GM23338 (cell line): ENCODE data around the gene MIDN. TPM values are rescaled to one million over a fixed set of nuclear protein-coding genes. Genes with fewer than 3 reads are reported as not detected.
"Not testable (repeated sequence)": the region's sequence is repeated elsewhere in the genome, so short reads cannot be mapped to it uniquely, and the experiment has no call there.

Experiments
- ATAC-seq: fragments of 200-7000 bp; cut with Tn5 transposase; 3 replicates; pipeline ENCODE4 v1.9.1; 2020
- DNase-seq: peaks from one replicate; pipeline ENCODE4 v3.0.0-alpha.2; 2015; ENCODE audit warnings: low spot score
- H2AFZ ChIP-seq: fragments of 200-600 bp; sonication (generic); 2 replicates; pipeline ENCODE4 v1.8.0; 2016; ENCODE audit warnings: antibody characterized with exemption, mild to moderate bottlenecking, moderate library complexity
- H3F3A ChIP-seq: fragments of 200-600 bp; sonication (generic); replicated peaks from 2 replicates; pipeline ENCODE4 v1.8.0; 2017; ENCODE audit warnings: antibody characterized with exemption, mixed run types, low read depth
- H3K27ac ChIP-seq: fragments of 200-600 bp; sonication (generic); 2 replicates; pipeline ENCODE4 v1.6.1; 2016; ENCODE audit warnings: low read depth
- H3K27me3 ChIP-seq: fragments of 200-600 bp; sonication (generic); 2 replicates; pipeline ENCODE4 v1.8.0; 2016; ENCODE audit warnings: mild to moderate bottlenecking, mixed run types, moderate library complexity; ENCODE audit not compliant: insufficient read depth
- H3K36me3 ChIP-seq: fragments of 200-600 bp; sonication (generic); 2 replicates; pipeline ENCODE4 v1.8.0; 2016; ENCODE audit warnings: mild to moderate bottlenecking; ENCODE audit not compliant: insufficient read depth
- H3K4me1 ChIP-seq: fragments of 200-600 bp; sonication (generic); 2 replicates; pipeline ENCODE4 v1.8.0; 2016; ENCODE audit warnings: mild to moderate bottlenecking, moderate library complexity; ENCODE audit not compliant: insufficient read depth
- H3K4me2 ChIP-seq: fragments of 200-600 bp; sonication (generic); 2 replicates; pipeline ENCODE4 v1.7.1; 2017; ENCODE audit warnings: mixed run types
- H3K4me3 ChIP-seq: fragments of 200-600 bp; sonication (generic); 2 replicates; pipeline ENCODE4 v1.6.1; 2016; ENCODE audit warnings: mixed run types
- H3K79me2 ChIP-seq: fragments of 200-600 bp; sonication (generic); replicated peaks from 2 replicates; pipeline ENCODE4 v1.8.0; 2017; ENCODE audit warnings: mild to moderate bottlenecking; ENCODE audit not compliant: insufficient read depth
- H3K9me2 ChIP-seq: fragments of 200-600 bp; sonication (generic); 2 replicates; pipeline ENCODE4 v1.8.0; 2017; ENCODE audit not compliant: insufficient read depth
- H4K20me1 ChIP-seq: fragments of 200-600 bp; sonication (generic); replicated peaks from 2 replicates; pipeline ENCODE4 v1.8.0; 2017; ENCODE audit warnings: mild to moderate bottlenecking; ENCODE audit not compliant: insufficient read depth
- H3K27ac Mint-ChIP-seq: 2 replicates; pipeline ENCODE4 v1.8.0; 2020; ENCODE audit warnings: inconsistent platforms, mild to moderate bottlenecking, moderate library complexity, mixed read lengths
- H3K27me3 Mint-ChIP-seq: 3 replicates; pipeline ENCODE4 v1.8.0; 2022; ENCODE audit warnings: low read depth, mild to moderate bottlenecking, moderate library complexity, mixed read lengths, inconsistent platforms; ENCODE audit not compliant: insufficient read depth, poor library complexity
- H3K36me3 Mint-ChIP-seq: 3 replicates; pipeline ENCODE4 v1.8.0; 2021; ENCODE audit warnings: low read depth, mild to moderate bottlenecking, inconsistent platforms, moderate library complexity, mixed read lengths
- H3K4me1 Mint-ChIP-seq: 3 replicates; pipeline ENCODE4 v1.8.0; 2020; ENCODE audit warnings: mild to moderate bottlenecking, inconsistent platforms, mixed read lengths
- H3K4me3 Mint-ChIP-seq: 3 replicates; pipeline ENCODE4 v1.8.0; 2021; ENCODE audit warnings: moderate library complexity, mild to moderate bottlenecking, inconsistent platforms, mixed read lengths
- H3K9me3 Mint-ChIP-seq: 3 replicates; pipeline ENCODE4 v1.8.0; 2020; ENCODE audit warnings: moderate library complexity, mild to moderate bottlenecking, inconsistent platforms, mixed read lengths
- CREB1 ChIP-seq: fragments of 250-450 bp; sonication (Bioruptor Pico); IDR thresholded peaks from 2 replicates; pipeline ENCODE4 v1.5.0; 2020; ENCODE audit warnings: low read depth, mild to moderate bottlenecking, moderate library complexity
- CTCF ChIP-seq, 2 experiments: fragments of 200-600 bp in 1 of 2; sonication (generic) in 1 of 2; conservative IDR thresholded peaks; 2 replicates each; pipeline versions ENCODE4 v1.5.1 to v1.6.1; 2016 to 2017; ENCODE audit warnings: antibody characterized with exemption in 2 of 2, low read depth in 2 of 2, mild to moderate bottlenecking in 2 of 2, moderate library complexity in 1 of 2
- EZH2 ChIP-seq: fragments of 200-600 bp; sonication (generic); IDR thresholded peaks from one replicate; pipeline ENCODE4 v1.8.0; 2017; ENCODE audit warnings: antibody characterized with exemption, mild to moderate bottlenecking, low read depth; ENCODE audit not compliant: unreplicated experiment
- JUNB ChIP-seq: IDR thresholded peaks from one replicate; pipeline ENCODE4 v1.6.1; 2016; ENCODE audit warnings: antibody characterized with exemption; ENCODE audit not compliant: unreplicated experiment
- POLR2AphosphoS5 ChIP-seq: IDR thresholded peaks from 2 replicates; pipeline ENCODE4 v1.6.1; 2016; ENCODE audit warnings: antibody characterized with exemption, low read depth
- REST ChIP-seq: IDR thresholded peaks from one replicate; pipeline ENCODE4 v1.6.1; 2018; ENCODE audit warnings: antibody characterized with exemption; ENCODE audit not compliant: unreplicated experiment
- STAT1 ChIP-seq: IDR thresholded peaks from one replicate; pipeline ENCODE4 v1.6.1; 2016; ENCODE audit warnings: antibody characterized with exemption; ENCODE audit not compliant: unreplicated experiment
- ZNF331 ChIP-seq: fragments of 250-450 bp; sonication (Bioruptor Pico); IDR thresholded peaks from 2 replicates; pipeline ENCODE4 v1.5.0; 2020; ENCODE audit warnings: low read depth, mild to moderate bottlenecking, moderate library complexity
- polyA plus RNA-seq: library from polyadenylated mRNA; unstranded; fragments of >200 nt; fragmentation: Nextera tagmentation; extraction: Ambion mirVana; gene quantifications from 2 replicates; pipeline ENCODE4 v1.2.1, GENCODE V29; 2016
- total RNA-seq: library from RNA; depleted of rRNA; stranded (reverse); fragments of >200 nt; shearing (Covaris generic); gene quantifications from 2 replicates; pipeline ENCODE4 v1.2.3, GENCODE V29; 2014

The MIDN gene
- total and polyA plus RNA-seq, 2 experiments from 2014 or later, result 28.6 to 113 TPM

DNA sequence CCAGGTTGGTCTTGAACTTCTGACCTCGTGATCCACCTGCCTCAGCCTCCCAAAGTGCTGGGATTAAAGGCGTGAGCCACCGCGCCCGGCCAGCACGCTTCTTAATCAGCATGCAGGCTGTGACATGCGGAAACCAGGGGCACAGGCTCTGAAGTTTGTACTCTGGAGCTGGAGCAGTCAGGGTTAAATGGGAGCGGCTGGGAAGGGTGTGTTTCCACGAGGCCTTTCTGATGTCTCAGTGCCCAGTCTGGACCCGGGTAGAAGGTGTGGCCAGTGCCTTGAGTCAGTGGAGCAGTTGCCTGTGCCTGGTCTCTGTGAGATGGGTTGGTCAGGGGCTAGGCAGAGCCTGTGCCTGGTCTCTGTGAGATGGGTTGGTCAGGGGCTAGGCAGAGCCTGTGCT is 39.6 kb upstream of the MIDN start:
- Mint-ChIP-seq H3K4me1 (peaks cover 26% of the 10 kb centered on the region), H3K36me3 (peaks cover 28% of the 10 kb centered on the region)
- Histone ChIP-seq H3K79me2 (peaks cover 77% of the 10 kb centered on the region), H4K20me1 (peaks cover 54% of the 10 kb centered on the region), H3K4me1 (peaks cover 15% of the 10 kb centered on the region; the same call in 1 of the 2 replicates), H3F3A (peaks cover 25% of the 10 kb centered on the region)
- H3K36me3 ChIP-seq, H2AFZ ChIP-seq, H3K9me2 ChIP-seq, H3K27me3 ChIP-seq, H3K4me3 ChIP-seq, H3K27ac ChIP-seq, ATAC-seq, H3K9me3 Mint-ChIP-seq, H3K4me3 Mint-ChIP-seq, H3K4me2 ChIP-seq, H3K27ac Mint-ChIP-seq, DNase-seq, H3K27me3 Mint-ChIP-seq: not testable (repeated sequence)

DNA sequence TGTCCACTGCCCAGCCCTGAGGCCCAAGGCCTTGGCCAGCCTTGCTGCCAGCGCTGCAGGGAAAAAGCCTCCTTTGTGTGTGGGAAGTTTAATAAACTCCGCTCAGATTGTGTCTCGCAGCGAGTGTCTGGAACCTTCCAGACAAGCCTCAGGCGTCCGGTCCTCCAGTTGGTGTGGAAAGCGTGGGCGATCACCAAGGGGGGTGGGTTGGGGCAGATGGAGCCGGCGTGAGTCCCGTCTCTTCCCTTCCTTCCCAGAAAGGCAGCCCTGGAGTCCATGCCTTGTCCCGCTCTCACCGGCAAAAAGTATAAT is 38.2 kb upstream of the MIDN start:
- DNase-seq (no peak), ATAC-seq (no peak)
- Histone ChIP-seq H4K20me1 (peaks cover 54% of the 10 kb centered on the region), H3K36me3 (no peaks in the 10 kb centered on the region; the same call in 1 of the 2 replicates), H3K9me2 (no peaks in the 10 kb centered on the region), H3K4me2 (no peak overlapping the region), H3K27ac (peak overlapping the region; percentile 81; the same call in 1 of the 2 replicates), H3F3A (peaks cover 14% of the 10 kb centered on the region), H3K4me3 (no peak overlapping the region), H3K4me1 (peaks cover 15% of the 10 kb centered on the region; the same call in 1 of the 2 replicates), H3K27me3 (no peaks in the 10 kb centered on the region), H3K79me2 (peaks cover 91% of the 10 kb centered on the region), H2AFZ (no peak overlapping the region)
- Mint-ChIP-seq H3K27ac (peak overlapping the region; percentile 77), H3K36me3 (peaks cover 28% of the 10 kb centered on the region), H3K9me3 (no peaks in the 10 kb centered on the region), H3K27me3 (peaks cover 6% of the 10 kb centered on the region), H3K4me1 (peaks cover 32% of the 10 kb centered on the region), H3K4me3 (no peak overlapping the region)
- TF ChIP-seq STAT1 (no peak), EZH2 (no peak), ZNF331 (CRISPR knock-in tag) (no peak)

GRCh38 chr19:1211494-1212234 is 36.7 kb upstream of the MIDN start:
- H3K4me1 Mint-ChIP-seq, result peaks cover 35% of the 10 kb centered on the region
- no peak overlapping the region; the same call in 2 of the 3 replicates for H3K4me3 Mint-ChIP-seq
- peak overlapping the region; percentile 20; the same call in 1 of the 2 replicates for H3K4me2 ChIP-seq
- H4K20me1 ChIP-seq, result peaks cover 57% of the 10 kb centered on the region
- H3K27ac Mint-ChIP-seq, result peak overlapping the region; percentile 32
- no peak overlapping the region for H3K4me3 ChIP-seq
- H3K27ac ChIP-seq, result peak overlapping the region; percentile 81
- H3K27me3 ChIP-seq, result no peaks in the 10 kb centered on the region
- TF ChIP-seq JUNB, result no peak
- no peak for TF ChIP-seq POLR2AphosphoS5
- no peak for TF ChIP-seq CTCF (conservative IDR thresholded peaks at IDR 0.05; ENCODE audit: low read depth in 2 of 2)
- TF ChIP-seq CREB1 (CRISPR knock-in tag), result no peak
- TF ChIP-seq REST, result no peak
- H3F3A ChIP-seq, result peaks cover 17% of the 10 kb centered on the region
- peaks cover 100% of the 10 kb centered on the region for H3K79me2 ChIP-seq
- H3K27me3 Mint-ChIP-seq, result peaks cover 11% of the 10 kb centered on the region
- ATAC-seq (peak; percentile 56), DNase-seq (peak; percentile 82)
- H3K9me2 ChIP-seq, result no peaks in the 10 kb centered on the region
- H3K4me1 ChIP-seq, result peaks cover 18% of the 10 kb centered on the region; the same call in 1 of the 2 replicates
- no peaks in the 10 kb centered on the region for H3K9me3 Mint-ChIP-seq
- peaks cover 27% of the 10 kb centered on the region for H3K36me3 Mint-ChIP-seq
- no peak overlapping the region for H2AFZ ChIP-seq
- no peaks in the 10 kb centered on the region; the same call in 1 of the 2 replicates for H3K36me3 ChIP-seq
